Common myeloid progenitor, CD34-positive (primary cell): Measurements from ENCODE around the gene NEXN.
A peak's percentile ranks its signal among the peaks of the same experiment; 100 is the strongest.

Experiments used
- CTCF ChIA-PET: fragments of 350-600 bp; sonication (Branson Sonifier 250); formaldehyde crosslinking; loops from one replicate; lab custom pipeline; 2021; ENCODE audit warnings: antibody characterized with exemption; lab: Charles Lee
- POLR2A ChIA-PET: fragments of 350-600 bp; sonication (Branson Sonifier 250); formaldehyde crosslinking; loops from one replicate; lab custom pipeline; 2021; ENCODE audit warnings: antibody characterized with exemption; lab: Charles Lee
- DNase-seq, 3 donors: peaks; one replicate each; pipeline versions ENCODE4 v3.0.0 to v3.0.0-alpha.2; 2013
- H3K27ac ChIP-seq, 2 experiments: 1 replicate in 1 of 2; 2 replicates in 1 of 2; pipeline ENCODE4 v1.7.0; 2013; ENCODE audit warnings: inconsistent platforms in 2 of 2, low read length in 2 of 2, mild to moderate bottlenecking in 2 of 2, low read depth in 1 of 2, moderate library complexity in 1 of 2; ENCODE audit not compliant: severe bottlenecking in 2 of 2, insufficient read depth in 1 of 2, poor library complexity in 1 of 2
- H3K27me3 ChIP-seq, 5 experiments: replicated peaks in 2 of 5; 1 replicate in 3 of 5; 2 replicates in 2 of 5; pipeline versions ENCODE4 v1.6.1 to v1.7.0; 2013; ENCODE audit warnings: low read length in 4 of 5, mild to moderate bottlenecking in 2 of 5, moderate library complexity in 2 of 5, inconsistent platforms in 1 of 5; ENCODE audit not compliant: insufficient read depth in 5 of 5, control insufficient read depth in 4 of 5
- H3K36me3 ChIP-seq, 4 experiments: 1 replicate in 2 of 4; 2 replicates in 2 of 4; pipeline versions ENCODE4 v1.6.1 to v1.7.0; 2013; ENCODE audit warnings: low read length in 3 of 4, control low read depth in 1 of 4, mild to moderate bottlenecking in 1 of 4; ENCODE audit not compliant: control insufficient read depth in 4 of 4, insufficient read depth in 4 of 4
- H3K4me1 ChIP-seq, 4 experiments: 1 replicate in 3 of 4; 2 replicates in 1 of 4; pipeline versions ENCODE4 v1.6.1 to v1.7.1; 2013; ENCODE audit warnings: low read length in 3 of 4, mild to moderate bottlenecking in 3 of 4, control low read depth in 1 of 4, inconsistent platforms in 1 of 4, moderate library complexity in 1 of 4; ENCODE audit not compliant: control insufficient read depth in 4 of 4, insufficient read depth in 4 of 4; ENCODE audit errors: control extremely low read depth in 1 of 4
- H3K4me3 ChIP-seq, 7 experiments: 1 replicate in 4 of 7; 2 replicates in 3 of 7; pipeline versions ENCODE4 v1.5.1 to v1.7.0; 2013; ENCODE audit warnings: mild to moderate bottlenecking in 7 of 7, low read length in 6 of 7, moderate library complexity in 6 of 7, inconsistent platforms in 2 of 7, low read depth in 2 of 7, control low read depth in 1 of 7; ENCODE audit not compliant: insufficient read depth in 4 of 7, control insufficient read depth in 1 of 7; ENCODE audit errors: extremely low read depth in 1 of 7
- H3K9me3 ChIP-seq, 5 experiments: 1 replicate in 4 of 5; 2 replicates in 1 of 5; pipeline versions ENCODE4 v1.6.1 to v1.7.1; 2013; ENCODE audit warnings: low read length in 4 of 5, mild to moderate bottlenecking in 2 of 5, inconsistent platforms in 1 of 5, low read depth in 1 of 5, moderate library complexity in 1 of 5; ENCODE audit not compliant: control insufficient read depth in 4 of 5, insufficient read depth in 2 of 5; ENCODE audit errors: control extremely low read depth in 1 of 5
- WGBS: methylation state at CpG from one replicate; pipeline ENCODE4 v1.1.5; 2013; ENCODE audit not compliant: insufficient coverage; 5-methylcytosine and 5-hydroxymethylcytosine counted together

Gene NEXN

DNA sequence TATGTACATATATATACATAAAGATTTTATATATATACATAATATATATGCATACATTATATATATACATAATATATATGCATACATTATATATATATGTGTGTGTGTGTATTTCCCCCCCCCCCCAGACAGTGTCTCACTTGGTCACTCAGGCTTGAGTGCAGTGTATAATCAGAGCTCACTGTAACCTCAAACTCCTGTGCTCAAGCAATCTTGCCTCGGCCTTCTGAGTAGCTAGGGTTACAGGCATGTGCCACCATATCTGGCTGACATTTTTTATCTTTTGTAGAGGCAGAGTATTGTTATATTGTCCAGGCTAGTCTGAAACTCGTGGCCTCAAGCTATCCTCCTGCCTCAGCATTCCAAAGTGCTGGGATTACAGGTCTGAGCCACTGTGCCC is 99.5 kb downstream of the NEXN start:
- ChIA-PET POLR2A (no interaction called here), CTCF (interaction anchor here (0.6 to 1.5 kb wide), 3 partner anchors 8 to 22 kb away, joined by 3 to 7 read pairs (median 3); no protein-coding TSS in a partner anchor)
- Histone ChIP-seq H3K9me3 (no peaks in the 10 kb centered on the region), H3K27ac (no peak overlapping the region), H3K4me1 (peaks cover 0 to 2% (median 0%) of the 10 kb centered on the region in 4 experiments), H3K36me3 (peaks cover 0 to 6% (median under 1%) of the 10 kb centered on the region in 4 experiments), H3K4me3 (no peak overlapping the region), H3K27me3 (no peaks in the 10 kb centered on the region)
- WGBS, result 100% methylated on average over 1 of the region's 2 CpGs
- DNase-seq, result no peak

DNA sequence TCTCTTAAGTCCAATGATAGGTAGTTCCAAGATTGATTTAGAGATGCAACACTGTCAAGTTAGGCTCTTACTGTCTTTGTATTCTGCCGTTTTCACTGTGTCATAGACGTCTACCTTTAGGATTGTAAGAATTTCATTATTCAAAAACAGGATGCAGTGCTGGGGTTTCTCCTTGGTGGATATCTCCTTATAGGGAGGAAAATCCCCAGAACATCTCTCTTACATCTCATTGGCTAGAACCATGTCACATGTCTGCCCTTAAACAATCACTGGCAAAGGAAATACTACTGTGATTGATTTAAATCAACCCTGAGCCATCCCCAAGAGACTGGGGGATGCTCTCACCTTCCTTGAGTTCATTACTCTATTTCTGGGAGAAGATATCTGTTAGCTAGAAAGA is 101.3 kb downstream of the NEXN start:
- 100% methylated on average over 2 of the region's 2 CpGs for WGBS
- Histone ChIP-seq H3K4me3 (no peak overlapping the region), H3K27me3 (no peaks in the 10 kb centered on the region), H3K27ac (no peak overlapping the region), H3K4me1 (peaks cover 0 to 2% (median 0%) of the 10 kb centered on the region in 4 experiments), H3K9me3 (no peaks in the 10 kb centered on the region), H3K36me3 (peaks cover 0 to 4% (median 1%) of the 10 kb centered on the region in 4 experiments)
- ChIA-PET POLR2A (no interaction called here), CTCF (interaction anchor here (1.2 to 2.7 kb wide), 2 partner anchors 8 to 9 kb away, joined by 3 to 17 read pairs; no protein-coding TSS in a partner anchor)
- no peak for DNase-seq

DNA sequence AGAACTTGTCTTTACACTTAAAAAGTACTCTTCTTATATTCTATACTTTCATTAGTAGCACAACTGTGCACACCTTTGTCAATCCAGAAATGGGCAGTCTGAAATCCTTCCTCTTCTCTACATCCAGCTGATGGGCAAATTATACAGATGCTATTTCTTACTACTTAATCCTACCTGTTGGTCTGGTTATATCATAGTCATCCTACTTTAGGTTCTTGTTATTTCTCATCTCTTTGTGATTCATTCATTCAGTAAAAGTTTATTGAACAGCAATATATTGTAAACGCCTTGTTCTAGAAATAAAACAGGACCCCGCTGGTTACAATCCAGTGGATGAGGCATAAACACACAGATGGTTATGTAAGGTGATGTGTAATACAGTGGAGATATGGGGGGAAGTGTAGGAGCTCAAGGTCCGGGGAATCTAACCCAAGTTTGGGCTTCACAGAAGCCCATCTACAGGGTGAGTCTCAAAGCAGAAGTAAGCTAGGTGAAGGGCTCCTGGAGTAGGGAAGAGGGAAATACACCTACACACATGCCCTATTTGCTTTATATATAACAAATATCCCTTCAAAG is 102.3 kb downstream of the NEXN start:
- 92% methylated on average over 2 of the region's 3 CpGs for WGBS
- POLR2A ChIA-PET, result interaction anchor here (0.7 to 1.4 kb wide), 2 partner anchors 14 to 233 kb away, joined by 3 to 9 read pairs; partner anchors contain the start of gene DNAJB4
- Histone ChIP-seq H3K4me3 (no peak overlapping the region), H3K9me3 (no peaks in the 10 kb centered on the region), H3K4me1 (peaks cover 0 to 2% (median 0%) of the 10 kb centered on the region in 4 experiments), H3K36me3 (peaks cover 0 to 3% (median 2%) of the 10 kb centered on the region in 4 experiments), H3K27ac (no peak overlapping the region), H3K27me3 (no peaks in the 10 kb centered on the region)
- CTCF ChIA-PET, result interaction anchor here (1.0 to 2.7 kb wide), 3 partner anchors 9 to 23 kb away, joined by 3 to 17 read pairs (median 5); no protein-coding TSS in a partner anchor
- no peak for DNase-seq

DNA sequence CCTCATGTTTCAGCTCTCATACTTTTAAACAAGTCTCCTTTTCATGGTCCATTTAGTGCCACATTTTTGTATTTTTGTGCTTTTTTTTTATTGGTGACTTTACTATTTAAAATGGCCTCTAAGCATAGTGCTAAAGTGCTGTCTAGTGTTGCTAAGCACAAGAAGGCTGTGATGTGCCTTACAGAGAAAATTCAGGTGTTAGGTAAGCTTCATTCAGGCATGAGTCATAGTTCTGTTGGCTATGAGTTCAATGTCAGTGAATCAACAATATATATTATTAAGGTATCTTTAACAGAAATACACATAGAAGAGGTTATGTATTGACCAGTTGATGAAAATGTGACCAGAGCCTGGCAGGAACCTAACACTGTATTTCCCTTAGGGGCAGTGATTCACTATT is 103.2 kb downstream of the NEXN start:
- Histone ChIP-seq H3K27ac (no peak overlapping the region), H3K4me1 (peaks cover 0 to 2% (median 0%) of the 10 kb centered on the region in 4 experiments), H3K9me3 (no peaks in the 10 kb centered on the region), H3K4me3 (no peak overlapping the region), H3K36me3 (peaks cover 0 to 3% (median 2%) of the 10 kb centered on the region in 4 experiments), H3K27me3 (no peaks in the 10 kb centered on the region)
- peak in 1 of 3 donors; percentile 22 for DNase-seq
- ChIA-PET CTCF (interaction anchor here (1.0 to 2.7 kb wide), 3 partner anchors 10 to 24 kb away, joined by 3 to 17 read pairs (median 5); no protein-coding TSS in a partner anchor), POLR2A (interaction anchor here (0.7 to 1.4 kb wide), 2 partner anchors 13 to 234 kb away, joined by 3 to 9 read pairs; partner anchors contain the start of gene DNAJB4)
